Right lobe of liver (tissue), 6 donors: Measurements from ENCODE around the gene IL3. TPM values are rescaled to one million over a fixed set of nuclear protein-coding genes. Genes with fewer than 3 reads are reported as not detected.
A peak's percentile ranks its signal among the peaks of the same experiment; 100 is the strongest.

Source experiments
- ATAC-seq, 4 donors: fragments of 200-7000 bp; cut with Tn5 transposase; one replicate each; pipeline ENCODE4 v1.9.1; 2020; ENCODE audit warnings: mild to moderate bottlenecking in 4 of 4, moderate library complexity in 4 of 4
- DNase-seq, 3 donors: peaks; one replicate each; pipeline ENCODE4 v3.0.0-alpha.2; 2020
- H3K27ac ChIP-seq, 3 donors: fragments of 200-600 bp; one replicate each; pipeline ENCODE4 v1.8.0; 2022
- H3K27me3 ChIP-seq, 2 donors: fragments of 200-600 bp; one replicate each; pipeline ENCODE4 v1.8.0; 2022
- H3K36me3 ChIP-seq, 4 donors: fragments of 200-600 bp; sonication (generic) in 1 of 4; one replicate each; pipeline versions ENCODE4 v1.5.1 to v1.8.0; 2017 to 2022; ENCODE audit warnings: control low read depth in 1 of 4
- H3K4me1 ChIP-seq, 4 donors: fragments of 200-600 bp; sonication (generic) in 1 of 4; one replicate each; pipeline versions ENCODE4 v1.5.1 to v1.8.0; 2017 to 2022; ENCODE audit warnings: control low read depth in 1 of 4
- H3K4me3 ChIP-seq, 3 donors: fragments of 200-600 bp; one replicate each; pipeline ENCODE4 v1.8.0; 2022
- H3K9me3 ChIP-seq, 4 donors: fragments of 200-600 bp; sonication (generic) in 1 of 4; one replicate each; pipeline versions ENCODE4 v1.5.1 to v1.8.0; 2017 to 2022; ENCODE audit warnings: control low read depth in 1 of 4
- POLR2A ChIP-seq: fragments of 450-650 bp; IDR thresholded peaks from one replicate; pipeline ENCODE4 v1.6.1; 2017; ENCODE audit warnings: antibody characterized with exemption, mild to moderate bottlenecking
- WGBS: methylation state at CpG from one replicate; pipeline ENCODE4 v1.1.6; 2018; ENCODE audit warnings: low coverage, low lambda C conversion rate; ENCODE audit not compliant: insufficient coverage; ENCODE audit errors: missing lambda C conversion rate; 5-methylcytosine and 5-hydroxymethylcytosine counted together
- intact Hi-C, 2 donors: fragments of 100-400 bp; cut with DNase I; formaldehyde crosslinking; loops; one replicate each; pipeline versions ENCODE4 v1.11.2 to v1.14.1; 2022
- total RNA-seq, 6 experiments: library from RNA; depleted of rRNA in 2 of 6; stranded (reverse); fragments of >200 nt in 2 of 6; fragmentation: NEBNext Ultra II Directional in 3 of 6; extraction: Animal tissue kit (Norgen Biotek cat#: 25700) in 3 of 6; gene quantifications; one replicate each; pipeline versions ENCODE4 v1.1.0 to v1.2.4, GENCODE V29; 2016 to 2023
- TF ChIP-seq, protein P1 (sequence below), 4 donors: fragments of 200-600 bp in 3 of 4; fragments of 450-650 bp in 1 of 4; IDR thresholded peaks; one replicate each; pipeline versions ENCODE4 v1.5.1 to v1.8.0; 2016 to 2022; ENCODE audit warnings: antibody characterized with exemption in 4 of 4, mild to moderate bottlenecking in 2 of 4
- donor health status: DM: no; HTN: yes; CAD: no.
- donor health status: DM: no; HTN: no; CAD: no.
- donor health status: DM: no; HTN: no; CAD: no.
- donor health status: DM: no; HTN: yes; CAD: no.
- donor health status: DM: no; HTN: yes; CAD: no.

The IL3 gene
- total RNA-seq, 6 experiments from 2014 or later = not detected

- H3K27ac ChIP-seq = no peak overlapping the region
- no peaks in the 10 kb centered on the region for H3K4me1 ChIP-seq
- TF ChIP-seq, protein P1, sequence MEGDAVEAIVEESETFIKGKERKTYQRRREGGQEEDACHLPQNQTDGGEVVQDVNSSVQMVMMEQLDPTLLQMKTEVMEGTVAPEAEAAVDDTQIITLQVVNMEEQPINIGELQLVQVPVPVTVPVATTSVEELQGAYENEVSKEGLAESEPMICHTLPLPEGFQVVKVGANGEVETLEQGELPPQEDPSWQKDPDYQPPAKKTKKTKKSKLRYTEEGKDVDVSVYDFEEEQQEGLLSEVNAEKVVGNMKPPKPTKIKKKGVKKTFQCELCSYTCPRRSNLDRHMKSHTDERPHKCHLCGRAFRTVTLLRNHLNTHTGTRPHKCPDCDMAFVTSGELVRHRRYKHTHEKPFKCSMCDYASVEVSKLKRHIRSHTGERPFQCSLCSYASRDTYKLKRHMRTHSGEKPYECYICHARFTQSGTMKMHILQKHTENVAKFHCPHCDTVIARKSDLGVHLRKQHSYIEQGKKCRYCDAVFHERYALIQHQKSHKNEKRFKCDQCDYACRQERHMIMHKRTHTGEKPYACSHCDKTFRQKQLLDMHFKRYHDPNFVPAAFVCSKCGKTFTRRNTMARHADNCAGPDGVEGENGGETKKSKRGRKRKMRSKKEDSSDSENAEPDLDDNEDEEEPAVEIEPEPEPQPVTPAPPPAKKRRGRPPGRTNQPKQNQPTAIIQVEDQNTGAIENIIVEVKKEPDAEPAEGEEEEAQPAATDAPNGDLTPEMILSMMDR (IDR thresholded peaks at IDR 0.05) = no peak
- no peak for TF ChIP-seq POLR2A
- WGBS = 71% methylated on average over 6 of the region's 7 CpGs
- intact Hi-C loops = no loop called here
- DNase-seq = peak in 1 of 3 donors; percentile 32
- ATAC-seq = no peak
- H3K36me3 ChIP-seq = no peaks in the 10 kb centered on the region
- no peak overlapping the region for H3K4me3 ChIP-seq
- no peaks in the 10 kb centered on the region for H3K27me3 ChIP-seq
- no peaks in the 10 kb centered on the region for H3K9me3 ChIP-seq
Measured at GRCh38 chr5:132046880-132047299, 13.6 kb upstream of the IL3 start.

DNA sequence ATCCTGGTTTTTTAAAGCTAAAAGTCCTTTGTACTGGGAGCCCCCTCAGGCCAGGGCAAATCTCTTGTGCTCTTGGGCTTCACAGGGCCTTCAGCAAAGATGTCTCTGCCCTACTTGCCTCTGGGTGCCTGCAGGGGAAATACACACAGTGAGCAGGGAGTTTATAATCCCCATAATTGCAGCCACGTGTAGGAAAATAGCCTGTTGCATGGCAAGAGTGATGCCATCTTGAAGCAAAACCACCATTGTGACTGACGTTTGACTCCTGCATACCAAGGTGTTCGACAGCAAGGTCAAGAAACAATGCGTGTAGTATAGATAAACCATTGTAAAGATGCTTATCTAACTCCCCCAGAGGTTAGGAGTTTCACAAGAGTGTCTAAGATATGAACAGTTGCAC is 11.4 kb upstream of the IL3 start:
- Histone ChIP-seq H3K27me3 (no peaks in the 10 kb centered on the region), H3K4me3 (no peak overlapping the region), H3K36me3 (no peaks in the 10 kb centered on the region), H3K27ac (no peak overlapping the region), H3K9me3 (no peaks in the 10 kb centered on the region), H3K4me1 (no peaks in the 10 kb centered on the region)
- TF ChIP-seq, protein P1 (IDR thresholded peaks at IDR 0.05) = no peak
- no peak for TF ChIP-seq POLR2A
- DNase-seq (no peak), ATAC-seq (no peak)
- 0% methylated on average over 1 of the region's 4 CpGs for WGBS
- intact Hi-C loops = no loop called here

DNA sequence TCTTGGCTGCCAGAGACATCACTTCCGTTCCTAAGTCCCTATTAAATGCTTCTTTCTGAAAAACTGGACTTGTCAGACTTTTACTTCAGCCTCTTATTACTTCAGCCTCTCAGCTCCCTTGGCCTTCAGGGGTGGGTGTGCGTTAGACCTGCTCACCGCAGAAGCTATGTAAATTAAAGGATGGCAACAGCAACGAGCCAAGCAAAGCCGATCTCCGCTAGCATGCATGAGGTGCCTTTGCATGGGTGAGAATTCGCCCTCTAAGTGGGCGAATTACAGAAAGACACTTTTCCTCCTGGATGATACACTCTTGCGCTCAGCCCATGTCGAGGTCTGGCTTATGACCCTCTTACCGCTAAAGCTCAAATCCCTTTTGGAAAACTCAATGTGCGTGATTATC is 10.9 kb upstream of the IL3 start:
- H3K27ac ChIP-seq = no peak overlapping the region

DNA sequence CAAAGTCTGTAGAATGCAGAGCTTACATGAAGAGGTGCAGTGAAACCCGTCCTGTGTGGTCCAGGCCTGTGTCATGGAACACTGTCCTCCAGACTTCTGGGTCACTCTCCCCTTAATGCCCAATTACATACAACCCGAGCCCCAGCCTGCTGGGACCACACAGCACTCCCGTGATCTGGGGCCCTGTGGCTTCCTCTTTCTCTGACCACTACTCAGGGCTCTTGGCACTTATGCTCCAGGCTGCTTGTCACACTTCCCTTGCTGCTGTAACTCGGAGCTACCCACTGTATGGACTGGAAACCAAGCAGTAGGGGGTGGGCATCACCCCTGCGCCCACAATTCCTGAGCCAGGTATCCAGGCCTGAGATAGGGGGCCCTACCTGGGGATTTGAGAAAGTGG is 10.3 kb upstream of the IL3 start:
- no CpG with 5 or more reads among the region's 5 CpGs for WGBS
- Histone ChIP-seq H3K9me3 (no peaks in the 10 kb centered on the region), H3K4me3 (no peak overlapping the region), H3K27ac (no peak overlapping the region), H3K4me1 (no peaks in the 10 kb centered on the region), H3K27me3 (no peaks in the 10 kb centered on the region), H3K36me3 (no peaks in the 10 kb centered on the region)
- intact Hi-C loops = no loop called here
- DNase-seq (peak in 2 of 3 donors; percentile 26 to 27), ATAC-seq (peak; percentile 49 to 68 (median 60))
- no peak for TF ChIP-seq POLR2A
- TF ChIP-seq, protein P1 (IDR thresholded peaks at IDR 0.05) = no peak

More for the DNA sequence above, 10.9 kb upstream of the IL3 start:
- WGBS = 87% methylated on average over 12 of the region's 12 CpGs
- intact Hi-C loops = no loop called here
- Histone ChIP-seq H3K9me3 (no peaks in the 10 kb centered on the region), H3K36me3 (no peaks in the 10 kb centered on the region), H3K4me3 (no peak overlapping the region), H3K4me1 (no peaks in the 10 kb centered on the region), H3K27me3 (no peaks in the 10 kb centered on the region)
- no peak for TF ChIP-seq POLR2A
- TF ChIP-seq, protein P1 (IDR thresholded peaks at IDR 0.05) = no peak
- DNase-seq (no peak), ATAC-seq (no peak)
